Thoracic aorta (tissue), 2 donors: ENCODE measurements around the gene PPARG. TPM values are rescaled to one million over a fixed set of nuclear protein-coding genes. Genes with fewer than 3 reads are reported as not detected.

Experiments
- ATAC-seq: fragments of 150-250 bp; one replicate; pipeline ENCODE4 v1.8.0; 2017; ENCODE audit warnings: low read depth; ENCODE audit not compliant: insufficient number of reproducible peaks, low FRiP score
- DNase-seq: peaks from one replicate; pipeline ENCODE4 v3.0.0-alpha.2; 2020; ENCODE audit warnings: low spot score
- H3K27ac ChIP-seq, 2 donors: fragments of 200-600 bp; sonication (generic); 1 replicate in 1 of 2; 2 replicates in 1 of 2; pipeline ENCODE4 v1.5.1; 2016; ENCODE audit warnings: mild to moderate bottlenecking in 2 of 2, moderate library complexity in 2 of 2
- H3K27me3 ChIP-seq: fragments of 200-600 bp; sonication (generic); replicated peaks from 2 replicates; pipeline ENCODE4 v1.6.0; 2016; ENCODE audit warnings: mild to moderate bottlenecking; ENCODE audit not compliant: insufficient read depth
- H3K36me3 ChIP-seq: fragments of 200-600 bp; sonication (generic); one replicate; pipeline ENCODE4 v1.5.1; 2016
- H3K4me1 ChIP-seq, 2 donors: fragments of 200-600 bp; sonication (generic); 1 replicate in 1 of 2; 2 replicates in 1 of 2; pipeline versions ENCODE4 v1.5.1 to v1.6.0; 2016; ENCODE audit warnings: low read depth in 2 of 2, mild to moderate bottlenecking in 1 of 2; ENCODE audit not compliant: control insufficient read depth in 1 of 2
- H3K4me3 ChIP-seq: fragments of 200-600 bp; sonication (generic); 2 replicates; pipeline ENCODE4 v1.5.1; 2016; ENCODE audit warnings: mild to moderate bottlenecking
- H3K9me3 ChIP-seq: fragments of 200-600 bp; sonication (generic); 2 replicates; pipeline ENCODE4 v1.5.1; 2016
- total RNA-seq, 2 donors: library from RNA; depleted of rRNA; stranded (reverse); fragments of >200 nt; gene quantifications; one replicate each; pipeline versions ENCODE4 v1.1.0 to v1.2.3, GENCODE V29; 2016
- TF ChIP-seq, protein P1 (sequence below): fragments of 200-600 bp; sonication (generic); IDR thresholded peaks from one replicate; pipeline ENCODE4 v1.5.1; 2019; ENCODE audit warnings: antibody characterized with exemption

PPARG gene
- total RNA-seq, 2 donors from 2014 or later: 8.5 to 13.1 TPM

DNA sequence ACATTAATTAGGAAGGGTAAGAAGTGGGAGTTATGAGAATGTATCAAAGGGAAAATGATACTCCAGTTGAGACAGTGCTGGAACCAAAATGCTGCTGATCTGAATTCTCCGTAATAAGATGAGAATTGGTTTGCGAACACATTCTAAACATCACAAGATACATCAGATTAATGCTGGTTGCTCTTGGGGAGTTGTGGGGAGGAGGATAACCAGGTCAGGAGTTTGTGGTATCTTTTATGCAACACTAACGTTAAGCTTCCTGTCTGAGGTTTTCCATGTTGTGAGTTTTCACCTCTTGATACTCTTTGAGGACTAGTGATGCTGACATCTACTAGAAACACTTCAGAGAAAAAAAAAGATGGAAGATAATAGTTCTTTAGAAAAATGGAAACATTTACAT lies 47.2 kb downstream of the PPARG start:
- no peaks in the 10 kb centered on the region for H3K27me3 ChIP-seq
- H3K9me3 ChIP-seq: no peaks in the 10 kb centered on the region
- no peak for ATAC-seq
- H3K36me3 ChIP-seq: no peaks in the 10 kb centered on the region
- no peaks in the 10 kb centered on the region for H3K4me1 ChIP-seq
- no peak overlapping the region for H3K27ac ChIP-seq
- no peak for DNase-seq
- TF ChIP-seq, protein P1, sequence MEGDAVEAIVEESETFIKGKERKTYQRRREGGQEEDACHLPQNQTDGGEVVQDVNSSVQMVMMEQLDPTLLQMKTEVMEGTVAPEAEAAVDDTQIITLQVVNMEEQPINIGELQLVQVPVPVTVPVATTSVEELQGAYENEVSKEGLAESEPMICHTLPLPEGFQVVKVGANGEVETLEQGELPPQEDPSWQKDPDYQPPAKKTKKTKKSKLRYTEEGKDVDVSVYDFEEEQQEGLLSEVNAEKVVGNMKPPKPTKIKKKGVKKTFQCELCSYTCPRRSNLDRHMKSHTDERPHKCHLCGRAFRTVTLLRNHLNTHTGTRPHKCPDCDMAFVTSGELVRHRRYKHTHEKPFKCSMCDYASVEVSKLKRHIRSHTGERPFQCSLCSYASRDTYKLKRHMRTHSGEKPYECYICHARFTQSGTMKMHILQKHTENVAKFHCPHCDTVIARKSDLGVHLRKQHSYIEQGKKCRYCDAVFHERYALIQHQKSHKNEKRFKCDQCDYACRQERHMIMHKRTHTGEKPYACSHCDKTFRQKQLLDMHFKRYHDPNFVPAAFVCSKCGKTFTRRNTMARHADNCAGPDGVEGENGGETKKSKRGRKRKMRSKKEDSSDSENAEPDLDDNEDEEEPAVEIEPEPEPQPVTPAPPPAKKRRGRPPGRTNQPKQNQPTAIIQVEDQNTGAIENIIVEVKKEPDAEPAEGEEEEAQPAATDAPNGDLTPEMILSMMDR: no peak
- H3K4me3 ChIP-seq: no peak overlapping the region

DNA sequence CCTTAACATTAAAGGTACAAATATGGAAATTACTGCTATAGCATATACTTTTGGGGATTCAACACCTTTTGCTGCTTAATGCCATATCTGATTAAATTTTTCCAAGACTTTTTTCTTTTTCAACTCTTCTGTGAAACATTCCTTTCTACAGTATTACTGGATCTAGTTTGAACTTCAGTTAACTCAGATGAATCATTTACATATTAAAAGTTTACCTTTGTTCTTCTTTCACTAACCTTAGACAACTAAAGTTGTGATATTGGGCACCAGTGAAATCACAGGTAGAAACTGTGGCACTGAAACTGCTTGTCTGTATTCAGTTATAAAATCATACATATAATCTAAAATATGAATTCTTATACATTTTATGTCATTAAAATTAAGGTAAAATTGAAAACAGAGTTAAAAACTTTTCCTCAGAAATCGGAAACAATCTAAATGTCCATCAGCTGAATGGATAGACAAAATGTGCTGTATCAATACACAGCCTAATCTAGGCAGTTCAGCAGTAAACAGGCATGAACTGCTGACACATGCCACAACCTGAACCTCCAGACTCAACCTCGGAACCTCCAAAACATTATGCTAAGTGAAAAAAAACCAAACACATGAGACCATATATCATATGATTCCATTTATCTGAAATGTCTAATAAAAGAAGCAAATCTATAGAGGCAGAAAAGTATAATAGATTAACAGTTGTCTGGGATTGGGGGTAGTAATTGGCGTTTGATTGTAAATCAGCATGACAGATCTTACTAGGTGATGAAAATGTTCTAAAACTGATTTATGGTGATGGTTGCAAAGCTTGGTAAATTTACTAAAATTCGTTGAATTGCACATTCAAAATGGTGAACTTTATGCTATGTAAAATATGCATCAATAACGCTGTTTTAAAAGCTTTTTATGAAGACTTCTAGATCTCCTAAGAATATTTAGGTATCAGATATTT lies 50.0 kb downstream of the PPARG start:
- ATAC-seq (no peak), DNase-seq (no peak)
- H3K27ac ChIP-seq: no peak overlapping the region
- H3K4me3 ChIP-seq: no peak overlapping the region
- H3K36me3 ChIP-seq: no peaks in the 10 kb centered on the region
- H3K4me1 ChIP-seq: no peaks in the 10 kb centered on the region
- no peaks in the 10 kb centered on the region for H3K9me3 ChIP-seq
- no peaks in the 10 kb centered on the region for H3K27me3 ChIP-seq
- TF ChIP-seq, protein P1: no peak

DNA sequence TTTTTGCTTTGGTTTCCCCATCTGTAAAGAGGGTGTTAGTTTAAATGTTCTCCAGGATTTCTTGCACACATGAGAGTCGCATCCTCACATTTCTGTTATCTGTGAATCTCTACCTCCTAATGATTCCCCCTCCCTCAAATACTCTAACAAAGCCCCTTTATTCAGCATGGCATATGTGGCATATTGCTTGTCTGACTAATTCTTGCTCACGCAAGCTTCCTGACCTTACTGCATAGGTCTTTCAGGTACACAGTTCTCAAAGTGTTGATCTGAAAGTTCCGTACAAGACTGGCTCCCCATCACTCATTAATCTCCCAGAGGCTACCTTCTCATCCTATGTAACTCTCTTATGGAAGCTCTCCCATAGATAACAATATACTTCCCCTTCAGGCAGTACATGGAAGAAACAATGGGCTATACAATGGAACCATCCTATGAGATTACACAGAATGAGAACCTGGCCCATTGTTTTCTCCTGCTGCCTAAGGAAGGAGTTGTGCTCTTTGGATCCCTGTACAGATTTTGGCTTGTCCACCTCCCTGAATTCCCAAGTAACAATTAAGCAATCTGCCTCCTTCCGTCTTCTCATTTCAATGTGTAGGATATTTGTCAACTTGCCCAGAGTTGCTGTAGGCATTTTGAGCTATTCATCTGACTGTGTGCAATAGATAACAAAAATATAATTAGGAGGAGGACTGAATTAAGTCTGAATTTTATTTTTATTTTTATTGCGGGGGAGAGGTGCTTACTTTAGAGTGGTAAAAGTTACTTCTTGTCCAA lies 51.0 kb downstream of the PPARG start:
- H3K27ac ChIP-seq: no peak overlapping the region
- no peak for DNase-seq
- no peaks in the 10 kb centered on the region for H3K36me3 ChIP-seq
- H3K27me3 ChIP-seq: no peaks in the 10 kb centered on the region
- TF ChIP-seq, protein P1: no peak
- H3K4me3 ChIP-seq: no peak overlapping the region
- H3K4me1 ChIP-seq: no peaks in the 10 kb centered on the region
- H3K9me3 ChIP-seq: no peaks in the 10 kb centered on the region
- ATAC-seq: no peak

DNA sequence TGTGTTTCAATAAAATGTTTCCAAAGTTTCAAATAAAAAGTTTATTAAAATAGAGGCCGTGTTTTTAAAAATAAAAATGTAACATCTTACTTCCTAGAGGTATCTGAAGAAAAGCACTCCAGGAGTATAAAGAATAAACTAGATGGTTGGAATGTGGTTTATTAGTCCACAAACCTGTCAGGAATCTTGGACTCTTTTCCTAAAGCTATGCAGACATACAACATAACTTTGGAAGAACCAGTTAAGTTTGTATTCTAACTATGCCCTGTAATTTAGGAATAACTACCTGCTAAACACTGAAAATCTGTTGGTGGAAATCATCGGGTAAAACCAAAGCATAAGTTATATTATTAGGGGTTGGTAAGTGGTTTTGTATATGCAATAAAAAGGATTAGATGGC lies 51.6 kb downstream of the PPARG start:
- DNase-seq: no peak
- no peak for ATAC-seq

More for the DNA sequence above, 51.6 kb downstream of the PPARG start:
- Histone ChIP-seq H3K27me3 (no peaks in the 10 kb centered on the region), H3K36me3 (no peaks in the 10 kb centered on the region), H3K27ac (no peak overlapping the region), H3K9me3 (no peaks in the 10 kb centered on the region), H3K4me3 (no peak overlapping the region), H3K4me1 (no peaks in the 10 kb centered on the region)
- TF ChIP-seq, protein P1: no peak
